Measurements from ENCODE around the gene NUPR2.
"Not testable (repeated sequence)": the region's sequence is repeated elsewhere in the genome, so short reads cannot be mapped to it uniquely, and the experiment has no call there.

The NUPR2 gene

DNA sequence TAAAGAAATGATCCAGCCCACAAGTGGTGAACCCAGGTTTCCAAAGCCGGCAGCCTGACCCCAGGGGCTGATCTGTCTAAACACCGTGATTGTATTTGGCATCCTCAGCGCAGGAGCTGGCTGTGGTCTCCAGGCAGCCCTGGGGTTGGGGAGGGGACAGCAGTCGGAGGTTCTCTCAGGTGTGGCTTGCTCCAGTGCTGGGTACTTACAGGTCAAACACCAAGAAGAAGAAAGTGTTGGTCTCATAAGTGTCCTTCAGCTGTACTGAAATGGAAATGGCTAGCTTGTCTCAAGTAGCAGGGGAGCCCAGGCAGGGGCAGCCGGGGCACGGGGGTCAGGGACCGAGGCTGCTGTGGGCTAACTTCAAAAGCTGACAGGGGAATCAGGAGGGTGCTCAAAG is 29.5 kb downstream of the NUPR2 start:
- DNase-seq (ENCODE audit: low read depth in 4 of 4, low spot score in 1 of 4), result no peak

DNA sequence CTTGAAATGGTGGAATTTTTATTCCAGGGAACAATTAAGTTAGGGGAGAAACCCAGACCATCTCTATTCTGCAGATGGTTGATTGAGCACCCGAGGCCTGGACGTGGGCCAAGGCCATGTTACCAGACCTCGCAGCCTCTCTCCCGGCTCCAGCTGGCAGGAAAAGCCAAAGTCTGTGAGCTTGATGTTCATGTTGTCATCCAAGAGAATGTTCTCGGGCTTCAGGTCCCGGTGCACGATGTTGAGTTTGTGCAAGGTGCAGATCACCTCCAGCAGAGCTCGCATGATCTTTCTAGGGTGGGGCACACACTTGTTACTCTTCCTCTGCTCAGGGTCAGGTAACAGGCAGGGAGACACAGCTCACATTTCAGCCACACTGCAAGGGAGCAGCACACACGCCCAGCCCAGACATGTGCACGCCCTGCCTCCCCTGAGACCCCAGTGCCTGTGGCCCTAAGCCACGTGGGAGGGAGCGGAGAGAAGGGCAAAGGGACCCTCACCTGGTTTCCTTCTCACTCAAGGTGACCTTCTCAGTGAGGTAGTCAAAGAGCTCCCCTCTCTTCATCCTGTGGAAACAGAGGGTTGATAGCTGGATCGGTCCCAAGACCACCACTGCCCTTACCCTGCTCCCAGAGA is 32.9 kb downstream of the NUPR2 start:
- DNase-seq (ENCODE audit: low read depth in 4 of 4, low spot score in 1 of 4), result no peak

DNA sequence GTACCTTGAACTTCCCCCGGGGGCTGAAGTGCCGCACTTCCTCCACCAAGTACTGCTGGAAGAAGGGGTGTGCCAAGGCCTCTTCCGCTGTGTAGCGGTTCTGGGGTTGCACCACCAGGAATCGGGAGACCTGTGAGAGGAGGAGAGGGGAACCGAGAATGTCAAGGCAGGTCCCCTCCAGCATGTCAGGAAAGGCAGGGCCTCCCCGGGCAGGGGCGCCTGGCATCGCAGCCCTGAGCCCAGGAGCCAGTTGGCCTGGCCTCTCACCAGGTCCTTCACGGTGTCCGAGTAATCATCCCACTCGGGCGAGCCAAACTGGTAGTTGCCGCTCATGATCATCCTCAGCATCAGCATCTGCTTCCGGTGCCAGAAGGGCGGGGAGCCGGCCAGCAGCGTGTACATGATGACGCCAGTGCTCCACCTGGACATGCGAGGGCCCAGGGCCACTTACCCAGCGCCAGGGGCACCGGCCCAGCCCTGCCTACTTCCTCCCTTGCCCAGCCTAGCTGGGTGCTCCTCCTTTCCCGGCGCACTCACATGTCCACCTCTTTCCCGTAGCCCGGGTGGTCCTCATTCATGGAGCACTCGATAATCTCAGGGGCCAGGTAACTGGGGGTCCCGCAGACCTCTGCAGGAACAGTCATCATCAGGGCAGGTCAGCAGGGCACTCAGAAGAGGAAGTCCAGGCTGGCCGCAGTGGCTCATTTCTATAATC is 34.4 kb downstream of the NUPR2 start:
- no peak for DNase-seq (ENCODE audit: low read depth in 4 of 4, low spot score in 1 of 4)

DNA sequence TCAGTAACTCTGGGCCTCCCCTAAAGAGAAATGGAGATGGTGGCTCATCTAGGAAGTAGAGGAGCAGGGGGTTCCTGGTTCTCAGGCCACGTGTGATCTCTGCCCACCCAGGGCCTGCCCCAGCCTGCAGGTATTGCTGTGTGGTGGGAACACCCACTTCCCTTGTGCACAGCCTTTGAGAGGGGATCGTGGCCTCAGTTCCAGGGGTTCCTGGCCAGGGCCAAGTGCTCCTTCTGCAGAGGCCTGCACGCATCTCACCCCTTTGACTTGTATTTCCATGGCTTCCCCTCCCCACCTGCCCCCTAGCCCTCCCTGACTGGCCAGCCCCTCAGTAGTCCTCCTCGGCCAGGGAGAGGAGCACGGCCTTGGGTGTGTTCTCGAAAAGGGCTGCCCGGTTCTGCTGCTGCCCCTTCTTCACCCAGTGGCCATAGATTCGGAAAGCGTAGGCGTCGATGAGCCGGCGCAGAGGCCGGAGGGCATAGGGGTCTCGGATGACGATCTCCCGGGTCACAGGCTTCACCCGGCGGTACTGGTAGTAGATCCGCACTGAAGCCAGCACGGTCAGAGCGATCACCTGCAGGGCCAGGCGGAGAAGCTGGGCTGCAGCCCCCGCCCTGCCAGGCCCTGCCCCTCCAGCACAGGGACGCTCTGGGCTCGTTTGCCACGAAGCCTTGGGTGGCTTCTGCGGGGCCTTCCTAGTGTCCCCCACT is 35.3 kb downstream of the NUPR2 start:
- DNase-seq (ENCODE audit: low read depth in 4 of 4, low spot score in 1 of 4), result not testable (repeated sequence)

DNA sequence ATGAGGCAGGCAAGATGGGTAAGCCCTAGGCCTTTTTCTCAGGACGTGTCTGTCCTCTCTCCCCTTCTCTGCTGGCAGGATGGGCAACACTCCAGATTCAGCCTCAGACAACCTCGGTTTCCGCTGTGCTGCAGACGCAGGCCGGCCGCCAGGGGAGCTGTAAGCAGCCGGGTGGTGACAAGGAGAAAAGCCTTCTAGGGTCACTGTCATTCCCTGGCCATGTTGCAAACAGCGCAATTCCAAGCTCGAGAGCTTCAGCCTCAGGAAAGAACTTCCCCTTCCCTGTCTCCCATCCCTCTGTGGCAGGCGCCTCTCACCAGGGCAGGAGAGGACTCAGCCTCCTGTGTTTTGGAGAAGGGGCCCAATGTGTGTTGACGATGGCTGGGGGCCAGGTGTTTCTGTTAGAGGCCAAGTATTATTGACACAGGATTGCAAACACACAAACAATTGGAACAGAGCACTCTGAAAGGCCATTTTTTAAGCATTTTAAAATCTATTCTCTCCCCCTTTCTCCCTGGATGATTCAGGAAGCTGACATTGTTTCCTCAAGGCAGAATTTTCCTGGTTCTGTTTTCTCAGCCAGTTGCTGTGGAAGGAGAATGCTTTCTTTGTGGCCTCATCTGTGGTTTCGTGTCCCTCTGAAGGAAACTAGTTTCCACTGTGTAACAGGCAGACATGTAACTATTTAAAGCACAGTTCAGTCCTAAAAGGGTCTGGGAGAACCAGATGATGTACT is 36.6 kb downstream of the NUPR2 start:
- no peak for DNase-seq (ENCODE audit: low read depth in 4 of 4, low spot score in 1 of 4)

DNA sequence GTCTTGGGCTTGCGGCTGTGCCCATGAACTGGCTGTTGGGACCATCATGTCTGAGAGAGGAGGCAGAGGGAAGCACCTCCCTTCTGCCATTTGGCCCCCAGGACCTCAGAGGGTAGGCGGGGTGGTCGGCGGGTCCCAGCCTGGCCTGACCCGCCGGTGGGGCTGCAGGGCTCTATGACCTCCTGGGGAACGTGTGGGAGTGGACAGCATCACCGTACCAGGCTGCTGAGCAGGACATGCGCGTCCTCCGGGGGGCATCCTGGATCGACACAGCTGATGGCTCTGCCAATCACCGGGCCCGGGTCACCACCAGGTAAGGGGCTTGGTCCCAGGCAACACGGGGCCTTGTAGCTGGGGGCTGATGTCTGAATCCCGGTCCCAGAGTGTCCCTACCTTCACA is 38.0 kb downstream of the NUPR2 start:
- no peak for DNase-seq (ENCODE audit: low read depth in 4 of 4, low spot score in 1 of 4)

DNA sequence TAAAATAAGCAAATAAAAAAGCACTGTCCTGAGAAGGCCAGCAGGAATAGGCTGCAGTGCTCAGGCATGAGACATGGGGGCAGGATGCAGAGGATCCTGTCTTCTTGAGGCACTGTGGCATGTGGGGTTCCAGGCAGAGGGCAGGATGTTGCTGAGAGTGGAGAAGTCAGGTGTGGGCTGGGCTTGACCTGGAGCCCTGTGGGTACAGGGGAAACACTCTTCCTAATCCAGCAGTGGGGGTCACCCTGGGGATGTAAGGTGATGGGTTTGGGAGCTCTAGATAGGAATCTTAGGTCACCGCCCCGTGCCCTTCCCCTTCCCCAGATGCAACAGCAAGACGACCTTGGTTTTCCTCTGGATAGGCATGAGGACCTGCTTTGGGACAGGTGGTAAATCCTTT is 38.5 kb downstream of the NUPR2 start:
- DNase-seq (ENCODE audit: low read depth in 4 of 4, low spot score in 1 of 4), result no peak

DNA sequence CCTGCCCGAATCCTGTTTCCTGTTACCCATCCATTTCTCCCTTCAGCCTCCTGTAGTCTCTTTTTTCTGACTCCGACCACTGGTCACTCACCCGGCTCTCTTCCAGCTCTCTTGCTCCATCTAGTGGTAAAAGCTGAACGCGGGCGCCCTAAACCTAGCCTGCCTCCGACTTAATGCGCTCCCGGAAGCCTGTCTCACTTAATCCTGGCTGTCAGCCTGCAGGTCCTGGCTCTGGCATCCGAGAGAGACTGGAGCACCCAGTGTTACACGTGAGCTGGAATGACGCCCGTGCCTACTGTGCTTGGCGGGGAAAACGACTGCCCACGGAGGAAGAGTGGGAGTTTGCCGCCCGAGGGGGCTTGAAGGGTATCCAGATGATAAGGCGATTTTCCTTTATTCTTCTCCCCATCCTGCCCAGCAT is 41.8 kb downstream of the NUPR2 start:
- peak; percentile 28 to 51 (median 42) for DNase-seq (ENCODE audit: low read depth in 4 of 4, low spot score in 1 of 4)

DNA sequence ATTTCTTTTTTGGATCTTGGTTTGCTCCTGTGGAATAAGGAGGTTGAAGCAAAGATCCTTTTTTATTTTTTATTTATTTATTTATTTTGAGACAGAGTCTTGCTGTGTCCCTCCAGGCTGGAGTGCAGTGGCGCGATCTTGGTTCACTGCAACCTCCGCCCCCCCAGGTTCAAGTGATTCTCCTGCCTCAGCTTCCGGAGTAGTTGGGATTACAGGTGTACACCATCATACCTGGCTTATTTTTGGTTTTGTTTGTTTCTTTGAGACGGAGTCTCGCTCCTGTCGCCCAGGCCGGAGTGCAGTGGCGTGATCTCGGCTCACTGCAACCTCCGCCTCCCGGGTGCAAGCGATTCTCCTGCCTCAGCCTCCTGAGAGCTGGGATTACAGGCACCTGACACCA is 49.8 kb downstream of the NUPR2 start:
- not testable (repeated sequence) for DNase-seq (ENCODE audit: low read depth in 4 of 4, low spot score in 1 of 4)
